HG03064 (cell line): ENCODE results near the gene PLEKHB1.
"Not testable (repeated sequence)": the region's sequence is repeated elsewhere in the genome, so short reads cannot be mapped to it uniquely, and the experiment has no call there.

ENCODE experiments used
- ATAC-seq: cut with Tn5 transposase; IDR thresholded peaks from one replicate; pipeline ENCODE4 v1.9.1; 2021; ENCODE audit warnings: low read depth; ENCODE audit not compliant: unreplicated experiment

PLEKHB1 gene

GRCh38 chr11:73667891-73668290 lies 21.5 kb downstream of the PLEKHB1 start:
- ATAC-seq, result no peak

GRCh38 chr11:73670808-73671207 lies 24.4 kb downstream of the PLEKHB1 start:
- ATAC-seq, result no peak

GRCh38 chr11:73671701-73672100 lies 25.3 kb downstream of the PLEKHB1 start:
- ATAC-seq, result no peak

GRCh38 chr11:73676552-73676951 lies 30.2 kb downstream of the PLEKHB1 start:
- ATAC-seq, result not testable (repeated sequence)

- ATAC-seq, result no peak
Measured at GRCh38 chr11:73680687-73681086, 34.3 kb downstream of the PLEKHB1 start.

GRCh38 chr11:73693899-73694525 lies 47.6 kb downstream of the PLEKHB1 start:
- ATAC-seq, result no peak

- ATAC-seq, result no peak
Measured at GRCh38 chr11:73705053-73705452, 58.7 kb downstream of the PLEKHB1 start.

GRCh38 chr11:73710964-73711363 lies 64.6 kb downstream of the PLEKHB1 start:
- ATAC-seq, result no peak
